Effector memory CD8-positive, alpha-beta T cell (primary cell): Measurements from ENCODE around the gene UVRAG.

Experiments used
- ATAC-seq: fragments of 150-1000 bp; cut with Tn5 transposase; replicated peaks from 2 replicates; pipeline ENCODE4 v1.10.0; 2021; ENCODE audit warnings: mild to moderate bottlenecking, moderate library complexity
- DNase-seq, 3 experiments: peaks; one replicate each; pipeline ENCODE4 v3.0.0; 2021
- H3K27ac Mint-ChIP-seq, 2 donors: one replicate each; pipeline ENCODE4 v1.8.0; 2022; ENCODE audit warnings: mild to moderate bottlenecking in 2 of 2, mixed read lengths in 2 of 2, moderate library complexity in 2 of 2
- H3K27me3 Mint-ChIP-seq, 2 donors: one replicate each; pipeline ENCODE4 v1.8.0; 2022; ENCODE audit warnings: mixed read lengths in 2 of 2
- H3K36me3 Mint-ChIP-seq: one replicate; pipeline ENCODE4 v1.8.0; 2022; ENCODE audit warnings: mild to moderate bottlenecking, moderate library complexity, mixed read lengths; ENCODE audit not compliant: insufficient read depth
- H3K4me1 Mint-ChIP-seq, 2 donors: one replicate each; pipeline ENCODE4 v1.8.0; 2022; ENCODE audit warnings: low read depth in 2 of 2, mixed read lengths in 2 of 2
- H3K4me3 Mint-ChIP-seq, 2 donors: one replicate each; pipeline ENCODE4 v1.8.0; 2022; ENCODE audit warnings: mild to moderate bottlenecking in 2 of 2, mixed read lengths in 2 of 2, moderate library complexity in 2 of 2
- H3K9me3 Mint-ChIP-seq, 2 donors: one replicate each; pipeline ENCODE4 v1.8.0; 2022; ENCODE audit warnings: mixed read lengths in 2 of 2

UVRAG gene

GRCh38 chr11:76159983-76160661 lies 345.1 kb downstream of the UVRAG start:
- no peak for DNase-seq
- Mint-ChIP-seq H3K27ac (peak overlapping the region in 1 of 2 donors; percentile 49), H3K4me1 (no peaks in the 10 kb centered on the region), H3K9me3 (no peaks in the 10 kb centered on the region), H3K27me3 (peaks cover 0 to 6% of the 10 kb centered on the region in 2 donors), H3K36me3 (no peaks in the 10 kb centered on the region), H3K4me3 (no peak overlapping the region)
- no peak for ATAC-seq

- H3K9me3 Mint-ChIP-seq = no peaks in the 10 kb centered on the region
- H3K27me3 Mint-ChIP-seq = peaks cover 0 to 6% of the 10 kb centered on the region in 2 donors
- no peaks in the 10 kb centered on the region for H3K4me1 Mint-ChIP-seq
- DNase-seq (no peak), ATAC-seq (no peak)
- H3K27ac Mint-ChIP-seq = no peak overlapping the region
- no peak overlapping the region for H3K4me3 Mint-ChIP-seq
- no peaks in the 10 kb centered on the region for H3K36me3 Mint-ChIP-seq
Observed at GRCh38 chr11:76160856-76161255, 345.8 kb downstream of the UVRAG start.

GRCh38 chr11:76161261-76161961 lies 346.4 kb downstream of the UVRAG start:
- DNase-seq (no peak), ATAC-seq (peak; percentile 64)

DNA sequence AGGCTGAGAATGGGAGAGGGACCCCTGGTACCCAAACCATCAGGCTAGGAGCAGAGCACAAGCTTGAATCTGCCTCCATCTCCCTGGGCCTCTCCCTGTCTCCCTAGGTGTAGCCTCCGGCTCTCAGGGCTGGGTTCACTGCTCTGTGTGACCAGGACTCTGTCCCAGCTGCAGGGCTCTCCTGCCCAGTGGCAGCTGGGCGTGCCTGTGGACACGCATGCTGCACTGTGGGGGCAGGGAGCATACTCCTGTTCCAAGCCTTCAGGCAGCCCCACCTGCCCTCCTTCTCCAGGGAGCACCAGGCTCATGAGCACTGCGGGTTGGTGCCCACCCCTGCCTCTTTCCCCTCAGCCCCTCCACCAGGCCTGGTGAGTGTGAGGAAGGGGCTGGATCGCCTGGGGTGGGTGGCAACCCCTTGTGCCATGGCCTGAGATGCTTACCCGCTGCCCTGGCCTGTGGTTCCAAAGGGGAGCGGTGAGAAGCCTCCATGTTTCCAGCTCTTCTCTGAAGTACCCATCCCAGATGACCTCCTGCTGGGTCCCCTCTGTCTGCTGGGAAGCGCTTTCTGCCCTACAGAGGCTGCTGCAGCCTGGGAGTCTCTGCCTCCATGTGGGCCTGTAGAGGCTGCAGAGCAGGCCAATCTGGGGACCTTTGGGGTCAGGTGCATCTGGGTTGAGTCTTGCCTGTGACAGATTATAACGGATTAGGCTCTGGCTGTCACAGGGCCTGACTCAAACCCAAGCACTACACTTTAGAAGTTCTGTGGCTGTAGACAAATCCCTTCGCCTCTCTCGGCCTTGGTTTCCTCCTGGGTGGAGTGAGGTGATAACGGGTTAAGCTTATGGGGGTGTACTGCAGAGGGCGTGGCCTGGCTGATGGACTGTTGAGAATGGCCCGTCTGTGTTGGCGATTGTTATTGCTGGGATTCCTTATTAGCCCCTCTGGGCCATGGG lies 347.6 kb downstream of the UVRAG start:
- H3K27ac Mint-ChIP-seq = peak overlapping the region; percentile 35 to 49
- H3K4me1 Mint-ChIP-seq = no peaks in the 10 kb centered on the region
- no peaks in the 10 kb centered on the region for H3K36me3 Mint-ChIP-seq
- DNase-seq (no peak), ATAC-seq (no peak)
- no peaks in the 10 kb centered on the region for H3K9me3 Mint-ChIP-seq
- peaks cover 0 to 6% of the 10 kb centered on the region in 2 donors for H3K27me3 Mint-ChIP-seq
- H3K4me3 Mint-ChIP-seq = no peak overlapping the region

More at GRCh38 chr11:76161261-76161961, 346.4 kb downstream of the UVRAG start:
- no peaks in the 10 kb centered on the region for H3K4me1 Mint-ChIP-seq
- H3K9me3 Mint-ChIP-seq = no peaks in the 10 kb centered on the region
- H3K27me3 Mint-ChIP-seq = peaks cover 0 to 6% of the 10 kb centered on the region in 2 donors
- no peak overlapping the region for H3K4me3 Mint-ChIP-seq
- H3K27ac Mint-ChIP-seq = peak overlapping the region in 1 of 2 donors; percentile 35
- H3K36me3 Mint-ChIP-seq = no peaks in the 10 kb centered on the region

DNA sequence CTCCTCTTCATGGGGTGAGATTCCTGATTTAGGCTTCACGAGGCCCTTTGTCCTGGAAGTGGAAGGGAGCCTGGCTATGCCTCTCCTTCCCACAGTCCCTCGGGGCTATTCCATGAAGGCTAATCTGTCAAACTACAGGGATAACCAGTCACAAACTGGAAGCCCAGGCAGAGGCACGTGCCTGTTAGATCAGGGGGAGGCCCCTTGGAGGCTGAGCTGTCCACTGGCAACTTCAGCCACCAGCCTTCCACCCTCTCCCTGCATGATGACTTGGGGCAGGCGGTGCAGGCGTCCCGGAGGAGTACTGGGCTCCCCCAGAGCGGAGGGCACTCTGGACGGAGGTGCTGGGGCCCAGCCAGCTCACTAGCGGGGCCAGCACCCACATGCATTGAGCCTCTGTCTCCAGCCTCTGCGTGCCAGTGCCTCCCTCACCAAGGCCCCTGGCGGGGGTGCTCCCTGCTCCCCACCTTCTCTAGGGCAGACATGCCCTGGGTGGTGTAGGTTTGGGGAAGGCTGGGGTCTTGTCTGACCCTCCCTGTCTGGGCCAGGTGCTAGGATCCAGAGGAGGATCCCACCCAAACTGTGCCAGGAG lies 348.4 kb downstream of the UVRAG start:
- Mint-ChIP-seq H3K4me1 (no peaks in the 10 kb centered on the region), H3K9me3 (no peaks in the 10 kb centered on the region), H3K36me3 (no peaks in the 10 kb centered on the region), H3K27me3 (peaks cover 0 to 8% of the 10 kb centered on the region in 2 donors), H3K27ac (no peak overlapping the region), H3K4me3 (no peak overlapping the region)
- no peak for ATAC-seq
- DNase-seq = no peak

DNA sequence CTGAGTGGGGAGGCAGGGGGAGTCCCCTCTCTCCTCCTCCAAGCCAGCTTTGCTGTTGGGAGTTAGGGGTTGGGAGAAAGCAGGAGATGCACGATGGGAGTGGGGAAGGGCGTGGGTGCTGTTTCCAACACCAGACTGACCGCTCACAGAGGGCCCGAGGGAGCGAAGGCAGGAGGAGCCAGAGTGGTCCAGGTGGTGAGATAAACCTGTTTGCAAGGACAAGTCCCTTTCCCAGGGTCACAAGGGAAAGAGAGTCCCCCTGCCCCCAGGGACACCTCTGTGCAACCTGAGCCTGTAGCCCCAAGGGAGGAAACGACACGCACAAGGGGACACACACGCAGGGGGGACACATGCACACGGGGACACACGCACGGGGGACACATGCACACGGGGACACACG lies 349.1 kb downstream of the UVRAG start:
- ATAC-seq = no peak
- Mint-ChIP-seq H3K4me3 (no peak overlapping the region), H3K36me3 (no peaks in the 10 kb centered on the region), H3K4me1 (no peaks in the 10 kb centered on the region), H3K27ac (no peak overlapping the region), H3K9me3 (no peaks in the 10 kb centered on the region), H3K27me3 (peaks cover 0 to 11% of the 10 kb centered on the region in 2 donors)
- no peak for DNase-seq

- Mint-ChIP-seq H3K4me1 (no peaks in the 10 kb centered on the region), H3K27me3 (peaks cover 0 to 11% of the 10 kb centered on the region in 2 donors), H3K36me3 (no peaks in the 10 kb centered on the region), H3K4me3 (no peak overlapping the region), H3K9me3 (no peaks in the 10 kb centered on the region), H3K27ac (no peak overlapping the region)
- DNase-seq (no peak), ATAC-seq (no peak)
Observed at GRCh38 chr11:76164861-76165751, 350.1 kb downstream of the UVRAG start.

GRCh38 chr11:76166314-76166713 lies 351.3 kb downstream of the UVRAG start:
- Mint-ChIP-seq H3K9me3 (no peaks in the 10 kb centered on the region), H3K36me3 (no peaks in the 10 kb centered on the region), H3K27ac (no peak overlapping the region), H3K27me3 (peaks cover 0 to 11% of the 10 kb centered on the region in 2 donors), H3K4me3 (no peak overlapping the region), H3K4me1 (no peaks in the 10 kb centered on the region)
- DNase-seq (no peak), ATAC-seq (no peak)

DNA sequence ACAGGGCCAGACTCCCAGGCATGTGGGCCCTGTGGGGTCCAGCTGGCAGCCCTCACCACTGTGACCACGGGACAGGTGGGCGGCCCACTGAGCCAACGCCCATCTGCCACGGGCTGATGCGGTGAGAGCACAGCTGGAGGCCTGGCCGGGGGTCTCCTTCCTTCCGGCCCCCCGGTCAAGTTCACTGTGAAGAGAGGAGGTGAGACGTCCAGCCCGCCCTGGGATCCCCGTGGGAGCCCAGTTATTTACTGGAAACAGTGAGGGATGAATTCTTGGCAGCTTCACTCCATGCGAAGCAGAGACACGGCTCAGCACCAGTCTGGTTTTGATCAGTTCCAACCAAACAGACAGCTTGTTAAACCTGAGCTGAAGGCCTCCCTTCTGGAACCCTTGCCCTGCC lies 352.6 kb downstream of the UVRAG start:
- H3K4me3 Mint-ChIP-seq = no peak overlapping the region
- no peak for ATAC-seq
- H3K36me3 Mint-ChIP-seq = no peaks in the 10 kb centered on the region
- no peaks in the 10 kb centered on the region for H3K9me3 Mint-ChIP-seq
- H3K27me3 Mint-ChIP-seq = peaks cover 0 to 11% of the 10 kb centered on the region in 2 donors
- H3K4me1 Mint-ChIP-seq = no peaks in the 10 kb centered on the region
- no peak for DNase-seq
- no peak overlapping the region for H3K27ac Mint-ChIP-seq

DNA sequence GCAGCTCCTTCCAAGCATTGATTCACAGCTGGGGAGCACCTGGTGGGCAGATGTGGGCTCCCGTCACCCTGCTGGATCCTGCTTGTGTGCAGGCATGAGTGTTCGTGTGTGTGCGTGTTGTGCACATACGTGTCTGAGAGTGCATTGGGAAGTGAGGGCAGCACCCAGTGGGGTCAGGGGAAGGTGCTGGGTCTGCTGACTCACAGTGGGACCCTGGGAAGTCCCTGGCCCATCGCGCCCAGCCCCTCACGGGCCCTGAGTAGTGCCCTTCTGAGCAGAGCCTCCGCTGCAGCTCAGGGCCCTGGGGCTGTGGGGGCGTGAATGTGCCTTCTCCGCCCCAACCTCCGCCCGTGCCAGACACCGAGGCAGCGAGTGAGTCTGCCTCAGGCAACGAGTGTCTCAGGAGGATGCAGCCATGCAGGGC lies 354.5 kb downstream of the UVRAG start:
- no peak overlapping the region for H3K4me3 Mint-ChIP-seq
- no peaks in the 10 kb centered on the region for H3K9me3 Mint-ChIP-seq
- peaks cover 6 to 8% of the 10 kb centered on the region in 2 donors for H3K4me1 Mint-ChIP-seq
- DNase-seq (no peak), ATAC-seq (no peak)
- no peak overlapping the region for H3K27ac Mint-ChIP-seq
- H3K27me3 Mint-ChIP-seq = peaks cover 0 to 5% of the 10 kb centered on the region in 2 donors
- no peaks in the 10 kb centered on the region for H3K36me3 Mint-ChIP-seq

- Mint-ChIP-seq H3K36me3 (no peaks in the 10 kb centered on the region), H3K27ac (no peak overlapping the region), H3K4me3 (no peak overlapping the region), H3K27me3 (peaks cover 0 to 5% of the 10 kb centered on the region in 2 donors), H3K4me1 (peaks cover 6 to 8% of the 10 kb centered on the region in 2 donors), H3K9me3 (no peaks in the 10 kb centered on the region)
- DNase-seq (no peak), ATAC-seq (no peak)
Observed at GRCh38 chr11:76170468-76170867, 355.5 kb downstream of the UVRAG start.

DNA sequence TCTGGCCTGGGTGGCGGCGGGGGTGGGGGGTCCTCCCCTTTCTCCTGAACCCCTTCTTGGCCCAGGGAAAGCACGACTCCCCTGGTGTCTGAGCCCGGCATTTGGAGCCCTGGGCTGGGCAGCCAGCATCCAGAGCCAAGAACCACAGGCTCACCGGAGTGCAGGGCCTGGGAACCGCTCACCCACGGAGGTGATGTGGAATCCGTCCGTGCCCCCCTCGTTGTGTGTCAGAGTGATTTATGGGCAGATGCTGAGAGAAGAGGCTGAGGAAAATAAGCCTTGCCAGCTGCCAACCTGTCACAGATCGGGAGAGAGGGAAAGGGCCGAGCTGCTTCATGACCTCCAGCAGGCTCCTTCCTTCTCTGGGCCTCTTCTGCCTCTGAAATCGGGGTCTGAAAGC lies 357.6 kb downstream of the UVRAG start:
- no peaks in the 10 kb centered on the region for H3K9me3 Mint-ChIP-seq
- ATAC-seq (no peak), DNase-seq (no peak)
- no peaks in the 10 kb centered on the region for H3K36me3 Mint-ChIP-seq
- H3K27me3 Mint-ChIP-seq = peaks cover 0 to 5% of the 10 kb centered on the region in 2 donors
- no peak overlapping the region for H3K4me3 Mint-ChIP-seq
- H3K4me1 Mint-ChIP-seq = peaks cover 8 to 11% of the 10 kb centered on the region in 2 donors
- H3K27ac Mint-ChIP-seq = no peak overlapping the region
